NCI-H510A (cell line): Measurements from ENCODE around the gene EHBP1.
"Not testable (repeated sequence)": the region's sequence is repeated elsewhere in the genome, so short reads cannot be mapped to it uniquely, and the experiment has no call there.

Experiments
- DNase-seq: peaks from one replicate; lab custom pipeline; 2025; lab: John Stamatoyannopoulos, UW

Gene EHBP1

DNA sequence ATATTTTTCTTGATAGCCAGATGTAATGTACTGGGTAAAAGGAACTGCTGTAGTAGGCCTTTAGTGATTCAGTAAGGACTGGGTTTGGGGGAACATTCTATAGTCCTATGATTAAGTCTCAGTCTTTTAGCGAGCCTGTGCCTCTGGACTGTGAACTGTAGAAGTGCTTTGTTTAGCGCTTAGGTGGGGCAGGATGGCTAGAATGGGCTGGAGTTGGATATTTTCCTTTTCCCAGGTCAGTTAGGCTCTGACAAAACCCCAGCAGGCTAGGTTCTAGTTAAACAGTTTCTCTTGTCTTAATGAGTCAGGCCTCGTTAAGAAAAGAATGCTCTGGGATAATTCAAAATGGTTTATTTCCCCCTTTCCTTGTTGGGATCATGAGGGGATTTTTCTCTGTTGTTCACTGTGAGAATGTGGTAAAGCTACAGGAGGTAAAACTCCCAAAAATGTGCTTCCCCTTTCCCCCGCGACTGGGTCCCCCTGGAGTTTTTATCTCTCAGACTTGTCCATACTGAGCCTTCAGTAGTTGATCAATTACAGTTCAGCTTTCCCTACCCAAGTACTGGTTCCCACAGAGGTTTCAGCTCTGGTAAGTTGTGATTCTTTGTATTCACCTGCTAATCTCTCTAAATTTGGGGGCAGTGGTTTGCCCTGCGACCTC lies 31.5 kb downstream of the EHBP1 start:
- DNase-seq: no peak

DNA sequence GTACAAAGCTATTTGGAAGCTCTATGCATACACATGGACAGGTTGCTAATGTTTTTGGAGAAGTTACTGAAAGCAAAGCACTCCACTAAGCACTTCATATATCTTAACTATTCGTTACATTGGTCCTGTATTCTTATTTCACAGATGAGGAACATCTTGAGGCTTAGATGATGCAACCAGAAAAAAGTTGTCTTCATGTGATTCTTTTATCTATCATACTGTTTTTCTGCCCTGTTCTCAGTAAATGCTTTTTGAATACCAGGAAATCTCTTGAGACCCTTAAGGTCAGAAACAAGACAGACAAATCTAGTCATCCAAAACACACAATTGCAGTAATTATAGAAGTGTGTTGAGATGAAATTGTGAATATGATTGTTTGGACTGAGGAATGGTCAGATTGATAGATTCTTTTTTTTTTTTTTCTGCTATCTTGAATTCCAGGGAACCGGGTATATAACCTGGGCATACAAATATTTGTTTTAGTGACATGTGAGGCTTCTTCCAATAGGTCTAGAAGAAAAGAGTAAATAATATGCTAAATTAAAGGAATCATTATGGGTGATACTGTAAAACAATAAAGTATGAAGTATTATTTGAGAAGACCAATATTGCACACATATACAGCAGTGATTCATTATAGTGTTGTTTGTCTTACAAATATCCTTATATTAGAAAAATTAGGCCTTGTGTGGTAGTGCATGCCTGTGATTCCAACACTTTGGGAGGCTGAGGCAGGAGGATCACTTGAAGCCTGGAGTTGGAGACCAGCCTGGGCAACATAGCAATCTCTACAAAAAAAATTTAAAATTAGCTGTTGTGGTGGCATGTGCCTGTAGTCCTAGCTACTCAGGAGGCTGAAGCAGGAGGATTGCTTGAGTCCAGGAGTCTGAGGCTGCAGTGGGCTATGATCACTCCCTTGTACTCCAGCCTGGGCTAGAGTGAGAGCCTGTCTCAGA lies 33.7 kb downstream of the EHBP1 start:
- DNase-seq: no peak

DNA sequence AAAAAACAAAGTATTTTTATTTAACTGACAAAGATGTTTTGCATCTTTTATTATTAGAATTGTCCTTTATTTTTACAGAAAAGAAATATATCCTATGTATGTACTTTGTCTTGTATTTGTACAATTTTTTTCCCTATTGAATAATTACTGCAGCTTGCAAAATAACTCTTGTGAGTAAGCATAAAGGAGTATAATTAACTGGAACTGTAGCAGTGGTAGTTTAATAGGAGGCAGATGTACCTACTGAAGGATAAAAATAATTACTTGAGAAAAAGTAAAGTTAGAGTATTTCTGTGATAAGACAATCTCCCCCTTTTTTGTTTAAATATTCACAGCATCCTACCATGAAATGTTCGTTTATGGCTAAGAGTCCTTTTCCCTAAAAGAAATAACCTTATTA lies 34.7 kb downstream of the EHBP1 start:
- no peak for DNase-seq

DNA sequence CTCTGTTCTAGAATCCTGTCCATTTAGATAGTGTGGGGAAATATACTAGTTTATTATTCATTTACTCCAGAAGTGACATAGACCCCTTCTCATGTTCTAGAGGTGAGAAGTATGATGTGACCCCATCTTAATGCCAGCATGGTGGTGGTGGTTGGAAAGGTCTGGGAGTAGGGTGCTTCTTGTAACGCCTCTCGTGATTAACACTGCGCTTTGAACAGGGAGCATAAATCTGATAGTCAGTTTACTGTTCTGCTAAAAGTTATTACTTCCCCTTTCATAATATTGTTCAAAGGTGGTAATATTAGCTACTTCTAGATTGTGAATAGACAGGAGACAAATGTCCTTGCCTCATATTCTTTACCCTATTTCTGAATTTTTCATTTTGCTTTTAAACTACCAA lies 35.6 kb downstream of the EHBP1 start:
- DNase-seq: no peak

DNA sequence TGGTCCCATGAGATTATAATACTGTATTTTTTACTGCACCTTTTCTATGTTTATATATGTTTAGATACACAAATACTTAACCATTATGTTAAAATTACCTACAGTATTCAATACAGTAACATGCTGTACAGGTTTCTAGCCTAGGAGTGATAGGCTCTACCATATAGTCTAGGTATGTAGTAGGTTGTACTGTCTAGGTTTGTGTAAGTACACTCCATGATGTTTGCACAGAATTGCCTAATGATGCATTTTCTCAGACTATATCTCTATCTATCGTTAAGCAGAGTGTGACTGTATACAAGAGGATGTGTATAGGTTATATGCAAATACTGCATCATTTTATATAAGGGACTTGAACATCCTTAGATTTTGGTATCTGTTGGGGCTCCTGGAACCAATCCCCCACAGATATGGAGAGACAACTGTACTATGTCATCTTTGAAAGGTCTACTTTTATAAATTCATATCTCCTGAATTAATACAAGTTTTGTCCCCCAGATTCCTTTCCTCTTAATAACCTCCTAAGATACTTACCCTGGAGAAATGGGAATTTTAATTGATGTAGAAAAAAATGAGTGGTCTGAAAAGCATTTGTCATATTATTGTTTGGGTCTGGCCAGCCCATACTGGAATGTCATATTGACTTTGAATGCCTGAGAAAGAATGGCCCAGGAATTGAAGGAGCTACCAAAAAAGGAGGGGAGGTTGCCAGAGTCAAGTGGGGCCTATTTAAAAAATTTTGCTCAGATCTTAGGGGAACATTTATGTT lies 36.6 kb downstream of the EHBP1 start:
- no peak for DNase-seq

DNA sequence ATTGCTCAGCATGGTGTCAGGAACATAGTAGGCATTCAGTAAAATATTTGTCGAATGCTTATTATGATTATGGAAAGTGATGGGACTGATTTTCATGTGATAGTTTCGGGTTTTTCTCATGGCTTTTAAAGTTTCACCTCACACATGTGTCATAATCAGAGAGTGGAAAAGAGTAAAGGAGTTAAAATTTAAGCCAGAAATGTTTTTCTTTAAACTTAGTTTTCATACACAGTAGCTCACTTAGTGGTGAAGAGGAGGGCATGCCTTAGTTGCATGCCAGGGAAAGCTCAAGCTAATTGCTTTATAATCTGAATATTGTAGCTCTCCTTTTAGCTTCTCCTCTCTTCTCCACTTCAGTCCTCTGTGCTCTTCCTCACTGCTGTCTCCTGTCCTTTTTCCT lies 38.0 kb downstream of the EHBP1 start:
- no peak for DNase-seq

DNA sequence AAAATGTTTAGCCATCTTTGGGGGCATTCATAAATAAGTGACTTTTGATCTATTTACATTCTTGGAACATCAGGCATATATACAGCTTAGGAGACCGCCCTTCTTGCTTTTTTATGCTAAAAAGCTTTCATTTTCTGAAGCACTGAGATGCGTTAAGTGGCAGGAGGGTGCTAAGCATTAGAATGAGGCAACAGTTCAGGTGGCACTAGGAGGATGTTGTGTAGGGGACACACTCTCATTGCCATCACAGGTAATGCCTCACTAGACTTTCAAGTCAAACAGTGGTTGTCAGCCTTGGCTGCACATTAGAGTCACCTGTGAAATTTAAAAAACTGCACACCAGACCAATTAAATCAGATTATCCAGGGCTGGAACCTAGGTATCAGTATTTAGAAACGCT lies 39.1 kb downstream of the EHBP1 start:
- DNase-seq: no peak

DNA sequence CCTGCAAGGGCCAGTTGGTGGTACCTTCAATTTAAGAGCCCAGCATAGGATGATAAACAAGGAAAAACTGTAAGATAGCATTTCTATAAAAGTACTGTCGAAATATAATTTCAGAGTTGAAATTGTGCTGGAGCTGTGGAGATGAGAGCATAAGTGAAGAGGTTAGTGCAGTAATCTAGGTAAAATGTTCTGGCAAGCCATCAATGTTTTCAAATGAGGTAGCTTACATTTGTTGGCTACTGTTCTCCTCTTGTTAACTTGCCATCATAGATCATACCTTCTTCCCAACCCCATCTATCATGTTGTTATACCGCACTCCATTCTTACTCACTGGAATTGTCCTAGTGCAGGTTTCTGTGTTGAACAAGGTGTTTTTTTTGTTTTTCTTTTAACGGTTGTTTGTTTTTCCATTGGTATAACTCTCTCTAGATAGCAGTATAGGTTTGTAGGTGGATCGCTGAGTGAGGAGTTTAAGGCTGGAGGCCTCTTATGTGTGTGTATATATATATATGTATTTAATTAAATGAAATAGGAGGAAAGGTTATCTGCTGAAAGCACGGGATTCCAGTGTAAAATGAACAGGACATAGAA lies 40.5 kb downstream of the EHBP1 start:
- DNase-seq: no peak

DNA sequence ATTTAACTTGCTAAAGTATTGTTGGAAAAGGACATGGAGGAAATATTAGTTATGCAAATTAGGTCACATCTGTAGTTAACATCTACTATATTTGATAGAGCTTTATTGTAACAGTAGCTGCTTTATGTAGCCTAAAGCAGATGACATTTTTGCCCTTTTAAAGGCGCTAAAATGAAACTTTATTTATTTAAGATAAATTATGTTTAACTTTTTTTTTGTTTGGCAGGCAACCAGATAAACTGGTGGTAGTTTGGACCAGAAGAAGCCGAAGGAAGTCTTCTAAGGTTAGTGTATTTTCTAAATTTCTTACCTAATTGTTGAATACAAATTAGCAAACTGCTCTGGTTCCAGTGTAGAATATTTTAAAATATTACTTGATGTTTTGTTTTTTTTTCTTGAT lies 41.7 kb downstream of the EHBP1 start:
- no peak for DNase-seq

DNA sequence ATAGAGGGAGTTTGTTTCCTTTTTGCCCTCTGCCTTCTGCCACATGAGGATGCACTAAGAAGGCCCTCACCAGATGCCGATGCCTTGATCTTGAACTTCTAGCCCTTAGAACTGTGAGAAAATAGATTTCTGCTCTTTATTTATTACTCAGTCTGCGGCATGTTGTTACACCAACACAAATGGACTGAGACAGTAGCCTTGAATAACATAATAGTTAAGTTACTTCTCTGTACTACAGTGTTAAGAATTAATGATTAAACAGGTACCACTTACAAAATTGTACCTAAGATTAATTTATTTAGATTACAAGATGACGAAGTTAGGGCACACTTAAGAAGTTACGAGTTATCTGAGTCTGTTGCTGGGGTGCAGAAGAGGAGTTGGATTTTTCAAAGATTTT lies 42.4 kb downstream of the EHBP1 start:
- DNase-seq: no peak

DNA sequence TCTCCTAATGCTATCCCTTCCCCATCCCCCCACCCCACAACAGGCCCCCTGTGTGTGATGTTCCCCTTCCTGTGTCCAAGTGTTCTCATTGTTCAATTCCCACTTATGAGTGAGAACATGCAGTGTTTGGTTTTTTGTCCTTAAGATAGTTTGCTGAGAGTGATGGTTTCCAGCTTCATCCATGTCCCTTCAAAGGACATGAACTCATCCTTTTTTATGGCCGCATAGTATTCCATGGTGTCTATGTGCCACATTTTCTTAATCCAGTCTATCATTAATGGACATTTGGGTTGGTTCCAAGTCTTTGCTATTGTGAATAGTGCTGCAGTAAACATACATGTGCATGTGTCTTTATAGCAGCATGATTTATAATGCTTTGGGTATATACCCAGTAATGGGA lies 43.6 kb downstream of the EHBP1 start:
- DNase-seq: not testable (repeated sequence)

DNA sequence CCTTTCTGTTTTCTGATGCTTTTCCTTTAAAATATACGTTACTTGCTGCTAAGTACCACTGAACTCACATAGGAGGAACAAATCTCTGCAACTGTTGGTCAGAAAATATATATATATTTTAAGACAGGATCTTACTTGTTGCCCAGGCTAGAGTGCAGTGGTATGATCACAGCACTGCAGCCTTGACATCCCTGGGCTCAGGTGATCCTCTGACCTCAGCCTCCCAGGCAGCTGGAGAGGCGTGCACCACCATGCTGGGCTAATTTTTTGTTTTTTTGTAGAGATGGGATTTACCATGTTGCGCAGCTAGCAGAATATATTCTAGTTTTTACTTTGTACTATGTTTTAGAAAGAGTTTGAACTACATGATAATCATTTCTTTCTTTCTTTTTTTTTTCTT lies 51.5 kb downstream of the EHBP1 start:
- no peak for DNase-seq

DNA sequence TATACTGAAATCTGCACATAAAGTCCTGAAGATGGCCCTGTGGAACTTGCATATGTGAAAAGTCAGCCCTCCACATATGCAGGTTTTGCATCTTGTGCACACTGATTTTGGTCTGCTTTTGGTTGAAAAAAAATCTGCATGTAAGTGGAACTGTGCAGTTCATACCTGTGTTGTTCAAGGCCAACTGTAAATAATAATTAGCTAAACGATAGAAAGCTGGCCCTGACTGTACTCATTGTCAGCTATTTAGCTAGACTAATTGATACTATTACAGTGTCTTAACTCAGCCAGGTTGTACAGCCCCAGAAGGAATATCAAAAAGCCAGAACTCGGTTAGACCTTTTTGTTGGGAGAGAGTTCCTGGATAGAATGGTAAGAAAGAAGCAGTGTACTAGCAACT lies 54.5 kb downstream of the EHBP1 start:
- DNase-seq: no peak

DNA sequence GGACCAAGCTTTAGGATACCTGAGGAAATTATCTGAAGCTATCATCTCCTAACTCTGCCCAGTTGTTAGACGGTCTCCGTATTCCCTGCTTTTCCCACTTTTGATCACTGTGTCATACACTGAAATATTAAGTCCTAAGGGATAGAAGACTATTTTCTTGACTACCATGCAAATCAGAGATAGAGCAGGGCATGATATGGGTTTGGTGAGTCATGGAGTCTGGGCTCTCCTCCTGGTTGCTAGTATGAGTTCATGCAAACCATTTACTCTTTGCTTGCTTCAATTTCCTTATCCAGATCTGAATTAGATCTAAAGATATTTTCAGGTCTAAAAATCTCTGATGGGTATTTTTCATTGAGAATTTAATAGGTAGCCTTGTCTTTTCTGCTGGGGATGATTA lies 55.0 kb downstream of the EHBP1 start:
- no peak for DNase-seq

DNA sequence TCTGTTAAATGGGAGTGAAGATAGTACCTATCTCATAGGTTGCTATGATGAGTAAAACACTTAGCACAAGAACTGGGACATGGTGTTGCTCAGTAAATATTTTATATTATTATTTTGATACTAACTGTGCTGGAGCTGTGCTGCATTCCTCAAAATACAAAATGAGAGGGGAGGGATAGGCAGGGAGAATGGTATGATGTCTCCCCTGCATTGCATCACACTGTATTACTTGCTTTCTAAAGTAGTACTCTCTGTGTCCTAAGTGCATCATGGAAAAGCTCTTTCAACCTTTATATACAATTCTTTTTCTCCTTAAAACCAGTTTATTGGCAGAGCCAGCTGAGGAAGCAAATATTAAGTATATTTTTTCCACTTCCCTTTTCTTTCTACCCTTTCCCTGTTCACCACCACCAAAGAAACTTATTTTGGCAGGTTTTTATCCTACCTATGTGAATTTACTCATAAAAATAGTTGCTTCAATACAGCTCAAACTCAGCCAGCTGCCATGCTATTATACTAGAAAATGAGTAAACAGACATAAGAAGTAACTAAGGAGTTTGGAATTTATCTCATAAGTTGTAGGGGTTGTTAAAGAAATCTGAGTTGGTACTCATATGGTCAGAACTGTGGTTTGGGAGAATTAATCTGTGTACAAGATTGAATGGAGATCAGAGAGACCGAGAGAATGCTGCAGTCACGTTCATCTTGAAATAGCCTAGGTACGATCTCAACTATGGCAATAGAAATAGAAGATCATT lies 60.3 kb downstream of the EHBP1 start:
- DNase-seq: no peak

DNA sequence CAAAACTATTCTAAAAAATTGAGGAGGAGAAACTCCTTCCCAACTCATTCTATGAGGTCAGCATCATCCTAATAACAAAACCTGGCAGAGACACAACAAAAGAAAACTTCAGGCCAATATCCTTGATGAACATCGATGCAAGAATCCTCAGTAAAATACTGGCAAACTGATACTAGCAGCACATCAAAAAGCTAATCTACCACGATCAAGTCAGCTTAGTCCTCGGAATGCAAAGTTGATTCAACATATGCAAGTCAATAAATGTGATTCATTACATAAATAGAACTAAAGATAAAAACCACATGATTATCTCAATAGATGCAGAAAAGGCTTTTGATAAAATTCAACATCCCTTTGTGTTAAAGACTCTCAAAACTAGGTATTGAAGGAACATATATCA lies 63.1 kb downstream of the EHBP1 start:
- DNase-seq: no peak

DNA sequence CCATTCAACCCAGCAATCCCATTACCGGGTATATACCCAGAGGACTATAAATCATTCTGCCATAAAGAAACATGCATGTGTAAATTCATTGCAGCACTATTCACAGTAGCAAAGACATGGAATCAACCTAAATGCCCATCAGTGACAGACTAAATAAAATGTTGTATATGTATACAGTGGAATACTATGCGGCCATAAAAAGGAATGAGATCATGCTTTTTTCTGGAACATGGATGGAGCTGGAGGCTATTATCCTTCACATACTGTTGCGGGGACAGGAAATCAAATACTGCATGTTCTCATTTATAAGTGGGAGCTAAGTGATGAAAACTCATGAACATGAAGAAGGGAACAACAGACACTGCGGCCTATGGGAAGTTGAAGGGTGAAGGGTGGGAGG lies 65.1 kb downstream of the EHBP1 start:
- DNase-seq: no peak

DNA sequence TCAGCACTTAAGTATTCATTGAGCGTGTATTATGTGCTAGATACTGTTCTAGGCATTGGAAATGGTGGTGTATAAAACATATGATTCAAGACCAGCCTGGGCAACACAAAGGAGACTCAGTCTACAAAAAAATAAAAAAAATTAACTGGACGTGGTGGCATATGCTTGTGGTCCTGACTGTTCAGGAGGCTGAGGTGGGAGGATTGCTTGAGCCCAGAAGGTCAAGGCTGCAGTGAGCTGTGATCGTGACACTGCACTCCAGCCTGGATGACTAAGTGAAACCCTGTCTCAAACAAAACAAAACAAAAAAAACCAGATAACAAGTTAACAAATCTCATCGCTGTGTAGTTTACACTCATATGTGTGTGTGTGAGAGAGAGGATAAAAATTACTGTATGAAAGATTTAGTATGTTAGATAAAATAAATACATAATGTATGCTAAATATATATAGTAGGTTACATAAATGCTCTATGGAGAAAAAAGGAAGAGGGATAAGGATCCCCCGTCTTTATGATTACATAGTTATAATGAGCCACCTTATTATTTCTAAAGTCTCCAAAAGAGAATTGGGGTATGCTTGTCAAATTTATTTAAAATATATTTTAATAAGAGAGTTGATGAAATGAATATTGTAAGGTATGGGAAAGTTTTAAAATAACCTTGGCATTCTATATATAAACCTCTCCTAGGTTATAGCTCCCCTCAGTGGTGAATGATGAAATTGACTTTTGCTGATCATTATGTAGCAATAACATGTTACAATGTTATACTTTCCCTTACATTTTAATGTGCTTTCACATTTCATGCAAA lies 69.2 kb downstream of the EHBP1 start:
- DNase-seq: no peak

DNA sequence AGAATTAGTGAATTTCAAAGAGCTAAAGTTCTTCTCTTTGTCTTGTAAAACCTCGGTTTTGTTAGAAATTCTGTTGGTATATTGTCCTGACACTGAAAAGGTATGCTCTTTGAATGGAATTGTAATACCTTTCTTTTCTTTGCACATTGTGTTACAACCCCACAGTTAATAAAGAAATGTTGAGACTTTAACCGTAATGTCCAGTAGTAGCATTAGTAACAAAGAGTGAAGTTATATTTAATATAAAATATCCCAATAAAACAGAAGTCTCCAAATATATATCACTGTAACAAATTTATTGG lies 69.8 kb downstream of the EHBP1 start:
- DNase-seq: no peak

DNA sequence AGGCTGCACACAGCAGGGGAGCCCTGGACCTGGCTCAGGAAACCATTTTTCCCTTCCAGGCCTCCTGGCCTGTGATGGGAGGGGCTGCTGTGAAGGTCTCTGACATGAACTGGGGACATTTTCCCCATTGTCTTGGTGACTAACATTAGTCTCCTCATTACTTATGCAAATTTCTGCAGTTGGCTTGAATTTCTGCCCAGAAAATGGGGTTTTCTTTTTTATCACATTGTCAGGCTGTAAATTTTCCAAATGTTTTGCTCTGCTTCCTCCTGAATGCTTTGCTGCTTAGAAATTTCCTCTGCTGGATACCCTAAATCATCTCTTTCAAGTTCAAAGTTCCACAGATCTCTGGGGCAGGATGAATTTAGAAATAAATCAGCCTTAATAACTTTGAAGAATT lies 78.2 kb downstream of the EHBP1 start:
- no peak for DNase-seq

DNA sequence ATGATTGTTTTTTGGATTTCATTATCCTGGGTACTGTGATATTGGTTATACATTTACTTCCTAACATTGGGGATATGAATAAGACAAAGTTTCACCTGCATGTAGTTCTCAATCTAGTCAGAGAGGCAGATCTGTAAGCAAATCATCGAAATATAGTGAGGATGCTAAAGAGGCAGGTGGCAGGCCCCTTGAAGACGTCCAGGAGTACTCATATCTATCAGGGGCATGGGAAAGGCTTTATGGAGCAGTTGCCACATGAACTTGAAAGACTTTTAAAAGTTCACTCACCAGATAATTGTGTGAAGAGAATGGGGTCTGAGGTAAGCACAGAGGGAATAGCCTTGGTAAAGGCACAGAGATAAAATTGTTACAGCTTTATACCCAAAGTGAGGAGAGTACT lies 78.8 kb downstream of the EHBP1 start:
- DNase-seq: no peak
